ENCODE measurements around the gene TTC9B. TPM values are rescaled to one million over a fixed set of nuclear protein-coding genes. Genes with fewer than 3 reads are reported as not detected.

The TTC9B gene
- total and polyA plus RNA-seq, 4 experiments from 2014 or later: not detected

- Histone ChIP-seq H3K9me3 (ENCODE audit: control insufficient read depth in 1 of 2, low read length in 2 of 2) (no peaks in the 10 kb centered on the region), H3K4me3 (ENCODE audit: low read length in 2 of 2) (no peak overlapping the region), H3K27me3 (ENCODE audit: insufficient read depth, low read length) (no peaks in the 10 kb centered on the region), H3K4me1 (ENCODE audit: insufficient read depth, low read length) (no peaks in the 10 kb centered on the region), H3K36me3 (ENCODE audit: insufficient read depth, low read length) (peaks cover 33% of the 10 kb centered on the region), H3K27ac (ENCODE audit: low read depth, low read length) (no peak overlapping the region)
- peak overlapping the region in 1 of 7 donors; percentile 50 for H3K27ac Mint-ChIP-seq
- H3K4me1 Mint-ChIP-seq: peaks cover 14 to 40% (median 23%) of the 10 kb centered on the region in 4 donors
- ChIA-PET POLR2A (ENCODE audit: partially characterized antibody) (no interaction called here), CTCF (ENCODE audit: partially characterized antibody) (no interaction called here)
- no peak for DNase-seq
- peaks cover 50 to 64% of the 10 kb centered on the region in 2 donors for H3K36me3 Mint-ChIP-seq
- intact Hi-C loops (cut with micrococcal nuclease): no loop called here
- H3K9me3 Mint-ChIP-seq: peaks cover 0 to 2% (median 0%) of the 10 kb centered on the region in 8 donors
- H3K27me3 Mint-ChIP-seq: no peaks in the 10 kb centered on the region
- no peak overlapping the region for H3K4me3 Mint-ChIP-seq
These were observed 36.7 kb upstream of the TTC9B start for GRCh38 chr19:40254714-40255418.

- intact Hi-C loops (cut with micrococcal nuclease): no loop called here
- Histone ChIP-seq H3K4me3 (ENCODE audit: low read length in 2 of 2) (no peak overlapping the region), H3K27me3 (ENCODE audit: insufficient read depth, low read length) (no peaks in the 10 kb centered on the region), H3K36me3 (ENCODE audit: insufficient read depth, low read length) (peaks cover 33% of the 10 kb centered on the region), H3K4me1 (ENCODE audit: insufficient read depth, low read length) (no peaks in the 10 kb centered on the region), H3K27ac (ENCODE audit: low read depth, low read length) (no peak overlapping the region), H3K9me3 (ENCODE audit: control insufficient read depth in 1 of 2, low read length in 2 of 2) (no peaks in the 10 kb centered on the region)
- H3K27ac Mint-ChIP-seq: peak overlapping the region in 1 of 7 donors; percentile 68
- peaks cover 54 to 62% of the 10 kb centered on the region in 2 donors for H3K36me3 Mint-ChIP-seq
- no peaks in the 10 kb centered on the region for H3K27me3 Mint-ChIP-seq
- H3K9me3 Mint-ChIP-seq: no peaks in the 10 kb centered on the region
- H3K4me1 Mint-ChIP-seq: peaks cover 10 to 32% (median 19%) of the 10 kb centered on the region in 4 donors
- ChIA-PET CTCF (ENCODE audit: partially characterized antibody) (interaction anchor here (1.3 kb wide), 1 partner anchor 13 kb away, joined by 3 read pairs; no protein-coding TSS in a partner anchor), POLR2A (ENCODE audit: partially characterized antibody) (no interaction called here)
- no peak overlapping the region for H3K4me3 Mint-ChIP-seq
- no peak for DNase-seq
These were observed 35.5 kb upstream of the TTC9B start for GRCh38 chr19:40253611-40254092.

DNA sequence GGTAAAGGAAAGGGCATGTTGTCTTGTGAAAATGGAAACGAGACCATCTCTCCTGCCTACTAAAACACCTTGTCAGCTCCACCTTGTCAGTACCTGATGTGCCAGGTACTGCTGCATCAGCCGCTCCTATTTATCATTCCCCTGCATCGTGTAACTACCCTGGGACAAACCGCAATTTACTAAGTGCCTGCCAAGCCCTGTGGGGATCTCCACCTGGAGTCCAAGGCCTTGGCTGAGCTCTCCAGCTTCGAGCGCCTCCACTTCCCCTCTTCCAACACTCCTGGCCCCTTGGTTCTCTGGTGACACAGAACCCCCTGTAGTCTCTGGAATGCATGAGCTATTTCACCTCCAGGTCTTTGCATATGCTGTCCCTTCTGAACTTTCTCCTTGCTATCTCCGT lies 34.2 kb upstream of the TTC9B start:
- POLR2A ChIA-PET (ENCODE audit: partially characterized antibody): no interaction called here
- Histone ChIP-seq H3K27me3 (ENCODE audit: insufficient read depth, low read length) (no peaks in the 10 kb centered on the region), H3K4me3 (ENCODE audit: low read length in 2 of 2) (no peak overlapping the region), H3K9me3 (ENCODE audit: control insufficient read depth in 1 of 2, low read length in 2 of 2) (no peaks in the 10 kb centered on the region), H3K4me1 (ENCODE audit: insufficient read depth, low read length) (no peaks in the 10 kb centered on the region), H3K36me3 (ENCODE audit: insufficient read depth, low read length) (peaks cover 33% of the 10 kb centered on the region), H3K27ac (ENCODE audit: low read depth, low read length) (no peak overlapping the region)
- H3K36me3 Mint-ChIP-seq: peaks cover 52 to 66% of the 10 kb centered on the region in 2 donors
- H3K9me3 Mint-ChIP-seq: no peaks in the 10 kb centered on the region
- H3K27me3 Mint-ChIP-seq: no peaks in the 10 kb centered on the region
- H3K27ac Mint-ChIP-seq: no peak overlapping the region
- H3K4me1 Mint-ChIP-seq: peaks cover 10 to 27% (median 17%) of the 10 kb centered on the region in 4 donors
- intact Hi-C loops (cut with micrococcal nuclease): no loop called here
- H3K4me3 Mint-ChIP-seq: no peak overlapping the region
- DNase-seq: no peak
- CTCF ChIA-PET (ENCODE audit: partially characterized antibody): interaction anchor here (1.0 kb wide), 1 partner anchor 1290 kb away, joined by 3 read pairs; no protein-coding TSS in a partner anchor

DNA sequence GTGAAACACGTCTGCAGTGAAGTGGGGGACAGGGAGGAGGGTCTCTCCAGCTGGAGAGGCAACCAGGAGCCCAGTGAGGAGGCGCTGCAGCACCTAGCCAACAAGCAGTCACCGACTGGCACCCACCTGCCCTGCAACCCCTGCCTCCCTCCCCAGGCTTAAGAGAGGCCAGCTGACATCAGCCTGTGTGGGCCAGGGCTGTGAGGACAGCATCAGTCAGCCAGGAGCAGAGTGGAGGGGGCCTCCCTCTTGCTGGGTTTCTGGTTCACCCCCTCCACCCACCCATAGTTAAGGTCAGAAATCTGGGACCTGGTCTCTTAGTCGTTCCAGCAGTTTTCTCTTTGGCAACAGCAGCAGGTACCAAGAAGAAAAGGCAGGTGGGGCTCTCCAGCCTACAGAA lies 33.8 kb upstream of the TTC9B start:
- Histone ChIP-seq H3K4me3 (ENCODE audit: low read length in 2 of 2) (no peak overlapping the region), H3K4me1 (ENCODE audit: insufficient read depth, low read length) (no peaks in the 10 kb centered on the region), H3K36me3 (ENCODE audit: insufficient read depth, low read length) (peaks cover 33% of the 10 kb centered on the region), H3K9me3 (ENCODE audit: control insufficient read depth in 1 of 2, low read length in 2 of 2) (no peaks in the 10 kb centered on the region), H3K27ac (ENCODE audit: low read depth, low read length) (no peak overlapping the region), H3K27me3 (ENCODE audit: insufficient read depth, low read length) (no peaks in the 10 kb centered on the region)
- Mint-ChIP-seq H3K9me3 (no peaks in the 10 kb centered on the region), H3K4me1 (peaks cover 10 to 26% (median 16%) of the 10 kb centered on the region in 4 donors), H3K27me3 (no peaks in the 10 kb centered on the region), H3K27ac (peak overlapping the region in 1 of 7 donors; percentile 42), H3K4me3 (no peak overlapping the region), H3K36me3 (peaks cover 50 to 65% of the 10 kb centered on the region in 2 donors)
- intact Hi-C loops (cut with micrococcal nuclease): no loop called here
- ChIA-PET CTCF (ENCODE audit: partially characterized antibody) (interaction anchor here (1.0 kb wide), 1 partner anchor 1290 kb away, joined by 3 read pairs; no protein-coding TSS in a partner anchor), POLR2A (ENCODE audit: partially characterized antibody) (no interaction called here)
- no peak for DNase-seq

DNA sequence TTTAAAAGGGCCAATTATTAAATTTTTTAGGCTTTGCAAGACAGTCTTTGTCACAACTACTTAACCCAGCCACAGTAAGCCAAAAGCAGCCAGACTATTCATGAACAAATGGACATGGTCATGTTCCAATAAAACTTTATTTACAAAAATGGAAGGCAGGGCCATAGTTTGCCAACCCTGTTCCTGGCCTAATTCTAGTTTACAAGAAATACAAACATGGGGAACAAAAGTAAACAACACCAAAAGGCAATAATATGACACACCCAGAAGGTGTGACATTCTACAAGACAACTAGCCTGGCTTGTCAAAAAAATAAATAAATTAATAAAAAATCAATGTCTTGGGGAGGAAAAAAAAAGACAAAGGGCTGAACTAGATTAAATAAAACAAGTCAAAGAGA lies 33.1 kb upstream of the TTC9B start:
- Histone ChIP-seq H3K27ac (ENCODE audit: low read depth, low read length) (no peak overlapping the region), H3K27me3 (ENCODE audit: insufficient read depth, low read length) (no peaks in the 10 kb centered on the region), H3K9me3 (ENCODE audit: control insufficient read depth in 1 of 2, low read length in 2 of 2) (no peaks in the 10 kb centered on the region), H3K4me1 (ENCODE audit: insufficient read depth, low read length) (no peaks in the 10 kb centered on the region), H3K4me3 (ENCODE audit: low read length in 2 of 2) (no peak overlapping the region), H3K36me3 (ENCODE audit: insufficient read depth, low read length) (peaks cover 25% of the 10 kb centered on the region)
- intact Hi-C loops (cut with micrococcal nuclease): no loop called here
- H3K9me3 Mint-ChIP-seq: no peaks in the 10 kb centered on the region
- CTCF ChIA-PET (ENCODE audit: partially characterized antibody): interaction anchor here (1.0 kb wide), 1 partner anchor 1289 kb away, joined by 3 read pairs; no protein-coding TSS in a partner anchor
- H3K4me1 Mint-ChIP-seq: peaks cover 13 to 22% (median 17%) of the 10 kb centered on the region in 4 donors
- H3K27me3 Mint-ChIP-seq: no peaks in the 10 kb centered on the region
- no peak overlapping the region for H3K4me3 Mint-ChIP-seq
- DNase-seq: no peak
- POLR2A ChIA-PET (ENCODE audit: partially characterized antibody): no interaction called here
- no peak overlapping the region for H3K27ac Mint-ChIP-seq
- H3K36me3 Mint-ChIP-seq: peaks cover 49 to 62% of the 10 kb centered on the region in 2 donors

- Mint-ChIP-seq H3K9me3 (no peaks in the 10 kb centered on the region), H3K27me3 (no peaks in the 10 kb centered on the region), H3K27ac (peak overlapping the region in 2 of 7 donors; percentile 22 to 36), H3K4me3 (no peak overlapping the region), H3K36me3 (peaks cover 39 to 53% of the 10 kb centered on the region in 2 donors), H3K4me1 (peaks cover 14 to 21% (median 15%) of the 10 kb centered on the region in 4 donors)
- DNase-seq: no peak
- Histone ChIP-seq H3K36me3 (ENCODE audit: insufficient read depth, low read length) (peaks cover 11% of the 10 kb centered on the region), H3K4me1 (ENCODE audit: insufficient read depth, low read length) (no peaks in the 10 kb centered on the region), H3K27ac (ENCODE audit: low read depth, low read length) (no peak overlapping the region), H3K4me3 (ENCODE audit: low read length in 2 of 2) (no peak overlapping the region), H3K9me3 (ENCODE audit: control insufficient read depth in 1 of 2, low read length in 2 of 2) (no peaks in the 10 kb centered on the region), H3K27me3 (ENCODE audit: insufficient read depth, low read length) (no peaks in the 10 kb centered on the region)
- ChIA-PET CTCF (ENCODE audit: partially characterized antibody) (no interaction called here), POLR2A (ENCODE audit: partially characterized antibody) (no interaction called here)
- intact Hi-C loops (cut with micrococcal nuclease): no loop called here
These were observed 31.6 kb upstream of the TTC9B start for GRCh38 chr19:40249781-40250180.

- Histone ChIP-seq H3K4me1 (ENCODE audit: insufficient read depth, low read length) (no peaks in the 10 kb centered on the region), H3K4me3 (ENCODE audit: low read length in 2 of 2) (no peak overlapping the region), H3K9me3 (ENCODE audit: control insufficient read depth in 1 of 2, low read length in 2 of 2) (no peaks in the 10 kb centered on the region), H3K36me3 (ENCODE audit: insufficient read depth, low read length) (peaks cover 8% of the 10 kb centered on the region), H3K27ac (ENCODE audit: low read depth, low read length) (no peak overlapping the region), H3K27me3 (ENCODE audit: insufficient read depth, low read length) (no peaks in the 10 kb centered on the region)
- Mint-ChIP-seq H3K4me1 (peaks cover 14 to 21% (median 15%) of the 10 kb centered on the region in 4 donors), H3K9me3 (no peaks in the 10 kb centered on the region), H3K4me3 (no peak overlapping the region), H3K27me3 (no peaks in the 10 kb centered on the region), H3K36me3 (peaks cover 37 to 49% of the 10 kb centered on the region in 2 donors), H3K27ac (no peak overlapping the region)
- intact Hi-C loops (cut with micrococcal nuclease): no loop called here
- CTCF ChIA-PET (ENCODE audit: partially characterized antibody): no interaction called here
- POLR2A ChIA-PET (ENCODE audit: partially characterized antibody): no interaction called here
- DNase-seq: no peak
These were observed 31.0 kb upstream of the TTC9B start for GRCh38 chr19:40249201-40249600.
